Activated naive CD4-positive, alpha-beta T cell treated with anti-CD3 and anti-CD28 coated beads for 36 hours (primary cell): ENCODE data around the gene GPC5. TPM values are rescaled to one million over a fixed set of nuclear protein-coding genes. Genes with fewer than 3 reads are reported as not detected.
"Not testable (repeated sequence)": the region's sequence is repeated elsewhere in the genome, so short reads cannot be mapped to it uniquely, and the experiment has no call there.

Experiments
- CTCF ChIA-PET: fragments of 350-600 bp; sonication (Branson Sonifier 250); formaldehyde crosslinking; loops from one replicate; lab custom pipeline; 2021; ENCODE audit warnings: antibody characterized with exemption; lab: Charles Lee
- DNase-seq: peaks from one replicate; pipeline ENCODE4 v3.0.0-alpha.2; 2020
- H3K27ac Mint-ChIP-seq: one replicate; pipeline ENCODE4 v1.8.0; 2021; ENCODE audit warnings: mild to moderate bottlenecking, mixed read lengths
- H3K27me3 Mint-ChIP-seq: one replicate; pipeline ENCODE4 v1.8.0; 2021; ENCODE audit warnings: low read depth, mixed read lengths
- H3K36me3 Mint-ChIP-seq: one replicate; pipeline ENCODE4 v1.8.0; 2021; ENCODE audit warnings: low read depth, mixed read lengths
- H3K4me1 Mint-ChIP-seq: one replicate; pipeline ENCODE4 v1.8.0; 2021; ENCODE audit warnings: low read depth, mixed read lengths
- H3K4me3 Mint-ChIP-seq: one replicate; pipeline ENCODE4 v1.8.0; 2021; ENCODE audit warnings: mild to moderate bottlenecking, moderate library complexity, mixed read lengths
- H3K9me3 Mint-ChIP-seq: one replicate; pipeline ENCODE4 v1.8.0; 2021; ENCODE audit warnings: mixed read lengths
- intact Hi-C: fragments of 100-400 bp; cut with micrococcal nuclease; formaldehyde crosslinking; loops from one replicate; pipeline ENCODE4 v1.15.1; 2023
- total RNA-seq, 2 experiments: library from RNA; stranded (reverse); gene quantifications; one replicate each; pipeline ENCODE4 v1.2.3, GENCODE V29; 2021

GPC5 gene
- total RNA-seq, 2 experiments from 2014 or later = 0.38 to 0.40 TPM

GRCh38 chr13:91652404-91653301 lies 254.2 kb downstream of the GPC5 start:
- no peak for DNase-seq
- Mint-ChIP-seq H3K9me3 (no peaks in the 10 kb centered on the region), H3K27ac (no peak overlapping the region), H3K4me3 (no peak overlapping the region), H3K27me3 (no peaks in the 10 kb centered on the region), H3K4me1 (no peaks in the 10 kb centered on the region), H3K36me3 (no peaks in the 10 kb centered on the region)
- intact Hi-C loops = no loop called here
- CTCF ChIA-PET = no interaction called here

DNA sequence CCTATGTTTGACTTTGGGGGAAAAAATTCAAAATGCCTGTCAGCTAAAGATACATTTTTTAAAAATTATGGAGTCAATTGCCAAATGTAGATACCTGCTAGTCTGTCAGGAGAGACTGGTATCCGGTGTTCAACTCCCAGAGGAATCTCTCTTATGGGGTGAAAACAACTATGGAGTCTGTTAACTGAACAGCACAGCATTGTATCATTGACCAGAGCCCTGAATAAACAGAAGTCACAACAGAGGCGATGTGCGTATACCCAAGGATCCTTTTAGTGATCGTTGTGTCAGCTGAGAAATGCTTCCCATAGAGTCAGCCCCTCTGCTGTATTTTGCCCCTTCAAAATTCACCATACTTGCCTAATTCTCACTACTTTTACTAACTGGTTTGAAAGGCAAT lies 257.3 kb downstream of the GPC5 start:
- intact Hi-C loops = no loop called here
- CTCF ChIA-PET = no interaction called here
- no peaks in the 10 kb centered on the region for H3K36me3 Mint-ChIP-seq
- H3K4me1 Mint-ChIP-seq = no peaks in the 10 kb centered on the region
- no peak overlapping the region for H3K4me3 Mint-ChIP-seq
- no peak overlapping the region for H3K27ac Mint-ChIP-seq
- H3K9me3 Mint-ChIP-seq = no peaks in the 10 kb centered on the region
- no peaks in the 10 kb centered on the region for H3K27me3 Mint-ChIP-seq
- DNase-seq = no peak

GRCh38 chr13:91657283-91657682 lies 258.9 kb downstream of the GPC5 start:
- Mint-ChIP-seq H3K27ac (no peak overlapping the region), H3K4me1 (no peaks in the 10 kb centered on the region), H3K4me3 (no peak overlapping the region), H3K36me3 (no peaks in the 10 kb centered on the region), H3K9me3 (no peaks in the 10 kb centered on the region), H3K27me3 (no peaks in the 10 kb centered on the region)
- intact Hi-C loops = no loop called here
- CTCF ChIA-PET = no interaction called here
- no peak for DNase-seq

DNA sequence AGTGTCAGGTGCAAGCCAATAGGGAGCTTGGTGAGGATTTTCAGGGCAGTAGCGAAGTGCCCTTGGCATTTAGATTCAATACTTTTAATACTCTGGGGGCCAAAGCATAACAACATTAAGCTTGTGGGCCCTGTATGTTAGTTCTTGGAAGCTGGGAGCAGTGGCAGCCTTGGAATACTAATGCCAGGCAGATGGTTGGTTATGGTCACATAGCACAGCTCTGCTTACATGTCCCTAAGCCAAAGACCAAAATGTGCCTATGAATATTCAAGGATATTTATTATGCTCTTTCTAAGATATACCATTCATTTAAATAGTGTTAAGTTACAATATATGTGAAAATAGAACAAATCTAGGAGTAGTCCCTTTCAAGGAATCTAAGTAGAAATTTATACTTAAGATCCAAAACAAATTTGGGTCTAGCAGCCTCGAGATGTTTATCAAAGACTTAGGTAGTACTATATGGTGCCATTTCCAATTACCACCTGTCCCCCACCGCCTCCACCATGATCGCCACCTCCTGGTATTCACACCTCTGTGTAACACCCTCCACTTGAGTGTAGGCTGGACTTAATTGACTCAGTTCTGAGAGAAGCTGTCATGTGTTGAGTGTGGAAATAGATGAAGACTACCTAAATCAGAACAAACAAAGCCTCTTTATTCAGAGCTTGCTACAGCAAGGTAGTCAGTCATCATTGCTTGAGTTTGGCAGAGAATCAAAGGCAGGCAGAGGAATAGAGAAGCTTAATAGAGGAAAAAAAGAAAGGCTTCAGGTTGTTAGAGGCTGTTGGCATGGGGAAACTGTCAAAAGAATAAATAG lies 261.0 kb downstream of the GPC5 start:
- Mint-ChIP-seq H3K4me3 (no peak overlapping the region), H3K4me1 (no peaks in the 10 kb centered on the region), H3K27ac (peak overlapping the region; percentile 20), H3K27me3 (peaks cover 1% of the 10 kb centered on the region), H3K36me3 (no peaks in the 10 kb centered on the region), H3K9me3 (no peaks in the 10 kb centered on the region)
- CTCF ChIA-PET = interaction anchor here (0.5 kb wide), 1 partner anchor 87 kb away, joined by 3 read pairs; no protein-coding TSS in a partner anchor
- intact Hi-C loops = no loop called here
- DNase-seq = no peak

- CTCF ChIA-PET = no interaction called here
- no peaks in the 10 kb centered on the region for H3K4me1 Mint-ChIP-seq
- DNase-seq = no peak
- H3K27me3 Mint-ChIP-seq = peaks cover 1% of the 10 kb centered on the region
- intact Hi-C loops = no loop called here
- no peak overlapping the region for H3K4me3 Mint-ChIP-seq
- H3K27ac Mint-ChIP-seq = peak overlapping the region; percentile 20
- H3K9me3 Mint-ChIP-seq = no peaks in the 10 kb centered on the region
- no peaks in the 10 kb centered on the region for H3K36me3 Mint-ChIP-seq
Measured at GRCh38 chr13:91660076-91660415, 261.6 kb downstream of the GPC5 start.

- Mint-ChIP-seq H3K27me3 (peaks cover 1% of the 10 kb centered on the region), H3K4me3 (no peak overlapping the region), H3K9me3 (no peaks in the 10 kb centered on the region), H3K4me1 (no peaks in the 10 kb centered on the region), H3K27ac (no peak overlapping the region), H3K36me3 (no peaks in the 10 kb centered on the region)
- intact Hi-C loops = no loop called here
- no peak for DNase-seq
- CTCF ChIA-PET = no interaction called here
Measured at GRCh38 chr13:91661692-91662490, 263.5 kb downstream of the GPC5 start.

DNA sequence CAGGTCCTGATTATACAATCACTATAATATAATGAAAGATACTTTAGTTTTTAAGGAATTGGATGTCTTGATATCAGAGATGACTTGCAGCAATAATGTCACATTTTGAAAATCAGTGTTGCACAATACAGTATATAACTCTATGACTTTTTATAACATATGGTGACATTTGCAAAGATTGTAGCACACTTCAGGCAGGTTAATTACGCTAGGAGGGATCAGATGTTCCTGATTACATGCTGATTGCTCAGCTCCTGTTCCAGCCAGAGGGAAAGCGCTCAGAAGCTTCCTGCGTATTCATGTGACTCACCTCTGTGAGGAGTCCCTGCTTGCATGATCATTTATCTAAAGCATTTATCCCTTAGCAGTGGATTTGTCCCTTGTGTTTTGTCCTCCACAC lies 265.6 kb downstream of the GPC5 start:
- H3K4me1 Mint-ChIP-seq = no peaks in the 10 kb centered on the region
- intact Hi-C loops = no loop called here
- no peak overlapping the region for H3K4me3 Mint-ChIP-seq
- CTCF ChIA-PET = no interaction called here
- H3K27me3 Mint-ChIP-seq = peaks cover 1% of the 10 kb centered on the region
- no peak overlapping the region for H3K27ac Mint-ChIP-seq
- H3K9me3 Mint-ChIP-seq = no peaks in the 10 kb centered on the region
- H3K36me3 Mint-ChIP-seq = no peaks in the 10 kb centered on the region
- no peak for DNase-seq

DNA sequence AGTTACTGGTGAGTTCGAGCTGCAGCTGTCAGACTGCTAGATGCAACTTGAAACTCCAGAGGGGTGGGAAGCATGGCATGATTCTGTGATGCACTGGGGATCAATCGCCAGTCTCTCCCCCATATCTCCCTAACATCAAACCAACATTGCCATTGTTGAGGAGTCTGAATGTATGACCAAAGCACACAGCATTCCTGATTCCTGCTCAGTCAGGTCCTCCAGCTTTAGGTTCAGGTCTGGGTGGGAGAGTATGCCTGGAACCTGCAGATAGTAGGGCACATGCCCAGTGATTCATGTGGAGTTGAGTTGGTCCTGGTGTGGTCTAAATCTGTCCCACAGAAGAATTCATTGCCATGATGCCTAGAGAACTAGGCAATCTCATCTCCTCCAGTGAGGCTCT lies 269.1 kb downstream of the GPC5 start:
- DNase-seq = no peak
- Mint-ChIP-seq H3K9me3 (no peaks in the 10 kb centered on the region), H3K27ac (no peak overlapping the region), H3K27me3 (peaks cover 3% of the 10 kb centered on the region), H3K4me3 (no peak overlapping the region), H3K36me3 (no peaks in the 10 kb centered on the region), H3K4me1 (no peaks in the 10 kb centered on the region)
- CTCF ChIA-PET = no interaction called here
- intact Hi-C loops = no loop called here

DNA sequence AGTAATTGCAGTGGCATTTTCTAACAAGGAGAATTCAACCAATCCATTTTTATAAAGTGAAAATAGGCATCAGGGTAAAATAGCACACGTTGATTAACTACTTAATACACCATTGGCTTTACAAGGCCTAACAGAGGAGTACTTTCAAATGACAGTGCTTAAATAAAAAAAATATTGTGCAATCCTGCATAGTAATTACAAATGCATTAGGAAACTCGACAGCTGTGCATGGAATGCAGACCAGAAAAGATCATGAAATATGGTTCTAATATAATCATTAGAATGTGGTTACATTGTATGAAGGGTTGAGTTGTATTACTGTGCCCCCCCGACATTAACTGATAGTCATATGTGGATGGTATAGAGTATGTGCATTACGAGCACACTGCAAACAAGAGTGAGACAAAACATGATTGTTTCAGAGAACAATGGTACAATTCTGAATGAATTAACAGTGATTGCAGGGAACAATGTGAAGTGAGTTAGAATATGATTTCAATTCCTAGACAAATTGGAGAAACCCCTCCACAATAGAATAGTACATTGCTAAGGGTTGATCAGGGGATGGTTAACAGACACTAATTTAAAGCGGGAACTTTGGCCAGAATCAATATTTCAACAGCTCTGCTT lies 270.6 kb downstream of the GPC5 start:
- CTCF ChIA-PET = no interaction called here
- Mint-ChIP-seq H3K4me3 (no peak overlapping the region), H3K9me3 (no peaks in the 10 kb centered on the region), H3K27me3 (peaks cover 1% of the 10 kb centered on the region), H3K27ac (no peak overlapping the region), H3K4me1 (no peaks in the 10 kb centered on the region), H3K36me3 (no peaks in the 10 kb centered on the region)
- intact Hi-C loops = no loop called here
- no peak for DNase-seq

DNA sequence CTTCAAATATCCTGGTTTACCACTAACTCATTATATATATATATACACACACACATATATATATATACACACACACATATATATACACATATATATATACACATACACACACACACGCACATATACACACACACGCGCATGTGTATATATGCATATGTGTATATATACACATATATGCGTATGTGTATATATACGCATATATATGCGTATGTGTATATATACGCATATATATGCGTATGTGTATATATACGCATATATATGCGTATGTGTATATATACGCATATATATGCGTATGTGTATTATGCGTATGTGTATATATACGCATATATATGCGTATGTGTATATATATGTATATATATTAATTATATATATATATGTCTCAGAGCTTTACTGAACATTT lies 275.9 kb downstream of the GPC5 start:
- H3K27ac Mint-ChIP-seq, H3K4me3 Mint-ChIP-seq, H3K27me3 Mint-ChIP-seq, CTCF ChIA-PET, H3K4me1 Mint-ChIP-seq, H3K36me3 Mint-ChIP-seq, DNase-seq, H3K9me3 Mint-ChIP-seq, intact Hi-C loops: not testable (repeated sequence)

DNA sequence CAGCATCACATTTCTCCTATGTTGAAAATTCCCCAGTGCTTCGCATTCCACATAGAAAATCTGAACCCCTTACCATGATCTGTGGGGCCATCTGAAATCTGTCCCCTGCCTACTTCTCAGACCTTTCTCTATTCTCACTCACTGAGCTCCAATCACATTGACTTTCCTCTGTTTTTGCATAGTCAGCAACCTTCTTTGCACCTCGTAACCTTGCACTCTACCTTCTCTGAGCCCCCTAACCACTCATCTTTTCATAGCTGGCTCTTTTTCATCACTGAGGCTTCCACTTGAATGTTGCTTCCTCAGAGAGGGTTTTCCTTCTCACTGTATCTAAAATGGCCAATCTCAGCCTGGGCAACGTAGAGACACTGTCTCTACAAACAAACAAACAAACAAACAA lies 286.3 kb downstream of the GPC5 start:
- CTCF ChIA-PET = no interaction called here
- DNase-seq = no peak
- no peaks in the 10 kb centered on the region for H3K4me1 Mint-ChIP-seq
- no peak overlapping the region for H3K27ac Mint-ChIP-seq
- intact Hi-C loops = no loop called here
- no peaks in the 10 kb centered on the region for H3K9me3 Mint-ChIP-seq
- no peaks in the 10 kb centered on the region for H3K36me3 Mint-ChIP-seq
- no peak overlapping the region for H3K4me3 Mint-ChIP-seq
- H3K27me3 Mint-ChIP-seq = no peaks in the 10 kb centered on the region

GRCh38 chr13:91690944-91691343 lies 292.5 kb downstream of the GPC5 start:
- H3K36me3 Mint-ChIP-seq = no peaks in the 10 kb centered on the region
- DNase-seq = no peak
- CTCF ChIA-PET = no interaction called here
- H3K27me3 Mint-ChIP-seq = no peaks in the 10 kb centered on the region
- H3K27ac Mint-ChIP-seq = no peak overlapping the region
- intact Hi-C loops = no loop called here
- no peak overlapping the region for H3K4me3 Mint-ChIP-seq
- no peaks in the 10 kb centered on the region for H3K9me3 Mint-ChIP-seq
- no peaks in the 10 kb centered on the region for H3K4me1 Mint-ChIP-seq
